Measurements from ENCODE around the gene OBSCN. TPM values are rescaled to one million over a fixed set of nuclear protein-coding genes. Genes with fewer than 3 reads are reported as not detected.

OBSCN gene
- total RNA-seq, 1 experiment from 2014 or later = 33.3 TPM

GRCh38 chr1:228231189-228231588 is 23.3 kb downstream of the OBSCN start:
- WGBS (ENCODE audit: extremely low coverage, insufficient read length, low lambda C conversion rate) = no CpG with 5 or more reads among the region's 2 CpGs
- H3K4me3 Mint-ChIP-seq = no peak overlapping the region
- H4K5ac ChIP-seq (ENCODE audit: insufficient read length, low read depth, low read length) = no peak overlapping the region

More at GRCh38 chr1:228231189-228231588, 23.3 kb downstream of the OBSCN start:
- no peak overlapping the region for H2BK5ac ChIP-seq (ENCODE audit: insufficient read length, low read length)
- no peaks in the 10 kb centered on the region for H3K79me2 ChIP-seq (ENCODE audit: insufficient read depth, low read length)
- H3K4ac ChIP-seq (ENCODE audit: low read depth, low read length) = no peak overlapping the region
- no peak overlapping the region for H3K9ac ChIP-seq (ENCODE audit: extremely low read depth, insufficient read length, low read length)
- no peak overlapping the region for H3K18ac ChIP-seq (ENCODE audit: insufficient read length, low read depth, low read length)
- H3K23me2 ChIP-seq (ENCODE audit: insufficient read length, low read depth, low read length, poor library complexity, severe bottlenecking) = no peaks in the 10 kb centered on the region
- no peak overlapping the region for H3K56ac ChIP-seq (ENCODE audit: insufficient read length, low read depth, low read length)
- no peak overlapping the region for H3T11ph ChIP-seq (ENCODE audit: low read length)
- H2BK12ac ChIP-seq (ENCODE audit: insufficient read length, low read depth, low read length) = no peak overlapping the region
- no peak for DNase-seq
- no peaks in the 10 kb centered on the region for H3K79me1 ChIP-seq (ENCODE audit: insufficient read depth, low read depth, low read length, poor library complexity, severe bottlenecking)
- H3K9me3 Mint-ChIP-seq = 0 out of 5 replicates have a peak, but pooled peaks cover 0 to 4% of the 10 kb centered on the region in 2 experiments
- no peak overlapping the region for H3K27ac Mint-ChIP-seq
- H3K4me2 ChIP-seq (ENCODE audit: insufficient read depth, insufficient read length, low read length) = no peak overlapping the region
- no peak for TF ChIP-seq CTCF (conservative IDR thresholded peaks at IDR 0.05)
- H3K23ac ChIP-seq (ENCODE audit: insufficient read length, low read depth, low read length) = no peak overlapping the region
- no peaks in the 10 kb centered on the region for H3K4me1 Mint-ChIP-seq
- peaks cover 49 to 72% (median 70%) of the 10 kb centered on the region in 3 experiments for H3K36me3 Mint-ChIP-seq (ENCODE audit: insufficient read depth in 1 of 3, low read depth in 3 of 3)
- no peak overlapping the region for H4K91ac ChIP-seq (ENCODE audit: insufficient read length, low read depth, low read length)
- no peak overlapping the region for H2AFZ ChIP-seq (ENCODE audit: low read length)
- no peaks in the 10 kb centered on the region for H3K27me3 Mint-ChIP-seq (ENCODE audit: low read depth)
- no peak overlapping the region for H2BK15ac ChIP-seq (ENCODE audit: low read depth, low read length)
- no peaks in the 10 kb centered on the region for H4K20me1 ChIP-seq (ENCODE audit: control insufficient read depth, insufficient read depth, insufficient read length)
- H2BK120ac ChIP-seq (ENCODE audit: low read depth, low read length, poor library complexity, severe bottlenecking) = no peak overlapping the region
- H3K27me3 ChIP-seq (ENCODE audit: insufficient read depth, low read length) = no peaks in the 10 kb centered on the region
- H3K14ac ChIP-seq (ENCODE audit: insufficient read depth, low read length) = no peak overlapping the region
- no peak overlapping the region for H2BK20ac ChIP-seq (ENCODE audit: low read depth, low read length, poor library complexity, severe bottlenecking)
- H3K27ac ChIP-seq (ENCODE audit: insufficient read length, low read depth, low read length) = no peak overlapping the region
- H4K8ac ChIP-seq (replicated peaks; ENCODE audit: insufficient read length, low read depth, low read length) = no peak overlapping the region
- no peaks in the 10 kb centered on the region for H3K4me1 ChIP-seq (ENCODE audit: insufficient read depth, low read length)
- no peaks in the 10 kb centered on the region for H3K9me3 ChIP-seq (ENCODE audit: control insufficient read depth, low read depth, low read length)
- no peak overlapping the region for H2AK5ac ChIP-seq (ENCODE audit: insufficient read length, low read length)

All from H9 (cell line).